ENCODE measurements around the gene XXYLT1.

The XXYLT1 gene

DNA sequence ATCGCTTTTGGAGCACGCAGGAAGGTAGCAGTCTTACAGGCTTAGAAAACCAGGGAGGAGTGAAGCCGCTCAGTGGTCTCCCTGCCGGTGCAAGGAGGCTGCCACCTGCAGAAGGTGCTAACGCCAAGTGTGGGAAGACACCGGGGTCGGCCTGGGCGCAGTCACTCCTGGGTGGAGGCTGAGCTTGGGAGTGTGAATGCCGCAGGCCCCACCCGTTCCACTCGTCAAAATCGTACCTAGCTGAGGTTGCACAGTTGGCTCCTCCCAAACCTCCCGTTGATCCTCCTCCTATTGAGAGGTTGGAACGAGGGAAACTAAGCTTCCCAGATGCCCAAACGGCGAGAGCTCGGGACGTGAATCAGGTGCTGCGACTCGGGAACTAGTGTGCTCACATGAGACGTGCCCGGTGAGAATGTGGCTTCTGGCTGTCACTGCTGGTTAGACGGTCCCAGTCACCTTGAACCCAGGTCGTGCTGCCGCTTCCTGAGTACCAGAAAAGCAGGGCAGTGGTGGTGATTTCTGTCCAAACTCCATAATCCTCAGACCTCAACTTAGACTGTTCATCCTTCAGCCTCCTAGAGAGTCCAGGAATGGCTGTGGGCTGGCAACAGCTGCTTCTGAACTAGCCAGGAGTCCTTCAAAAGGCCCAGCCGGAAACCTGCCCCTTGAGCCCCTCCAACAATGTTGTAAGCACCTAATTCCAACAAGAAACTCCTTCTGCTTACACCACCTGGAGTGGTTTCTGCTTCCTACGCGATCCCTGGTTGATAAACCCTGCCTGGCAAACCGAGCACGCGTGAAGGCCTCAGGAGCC is 156.0 kb downstream of the XXYLT1 start (continued):
- TF ChIP-seq, protein P1, sequence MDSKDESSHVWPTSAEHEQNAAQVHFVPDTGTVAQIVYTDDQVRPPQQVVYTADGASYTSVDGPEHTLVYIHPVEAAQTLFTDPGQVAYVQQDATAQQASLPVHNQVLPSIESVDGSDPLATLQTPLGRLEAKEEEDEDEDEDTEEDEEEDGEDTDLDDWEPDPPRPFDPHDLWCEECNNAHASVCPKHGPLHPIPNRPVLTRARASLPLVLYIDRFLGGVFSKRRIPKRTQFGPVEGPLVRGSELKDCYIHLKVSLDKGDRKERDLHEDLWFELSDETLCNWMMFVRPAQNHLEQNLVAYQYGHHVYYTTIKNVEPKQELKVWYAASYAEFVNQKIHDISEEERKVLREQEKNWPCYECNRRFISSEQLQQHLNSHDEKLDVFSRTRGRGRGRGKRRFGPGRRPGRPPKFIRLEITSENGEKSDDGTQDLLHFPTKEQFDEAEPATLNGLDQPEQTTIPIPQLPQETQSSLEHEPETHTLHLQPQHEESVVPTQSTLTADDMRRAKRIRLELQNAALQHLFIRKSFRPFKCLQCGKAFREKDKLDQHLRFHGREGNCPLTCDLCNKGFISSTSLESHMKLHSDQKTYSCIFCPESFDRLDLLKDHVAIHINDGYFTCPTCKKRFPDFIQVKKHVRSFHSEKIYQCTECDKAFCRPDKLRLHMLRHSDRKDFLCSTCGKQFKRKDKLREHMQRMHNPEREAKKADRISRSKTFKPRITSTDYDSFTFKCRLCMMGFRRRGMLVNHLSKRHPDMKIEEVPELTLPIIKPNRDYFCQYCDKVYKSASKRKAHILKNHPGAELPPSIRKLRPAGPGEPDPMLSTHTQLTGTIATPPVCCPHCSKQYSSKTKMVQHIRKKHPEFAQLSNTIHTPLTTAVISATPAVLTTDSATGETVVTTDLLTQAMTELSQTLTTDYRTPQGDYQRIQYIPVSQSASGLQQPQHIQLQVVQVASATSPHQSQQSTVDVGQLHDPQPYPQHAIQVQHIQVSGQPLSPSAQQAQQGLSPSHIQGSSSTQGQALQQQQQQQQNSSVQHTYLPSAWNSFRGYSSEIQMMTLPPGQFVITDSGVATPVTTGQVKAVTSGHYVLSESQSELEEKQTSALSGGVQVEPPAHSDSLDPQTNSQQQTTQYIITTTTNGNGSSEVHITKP (tag by site-specific recombination; IDR thresholded peaks at IDR 0.05) = no peak
- no peak for TF ChIP-seq ZNF416 (tag by site-specific recombination; IDR thresholded peaks at IDR 0.05)

GRCh38 chr3:195113536-195114425 is 157.2 kb downstream of the XXYLT1 start:
- no peaks in the 10 kb centered on the region for H3K9me3 ChIP-seq (ENCODE audit: control insufficient read depth, insufficient read depth, low read depth, low read length)
- no peak overlapping the region for H3K27ac ChIP-seq (ENCODE audit: extremely low read depth, low read depth, low read length)
- H3K36me3 ChIP-seq (ENCODE audit: control insufficient read depth in 2 of 2, insufficient read depth in 1 of 2, low read length in 2 of 2) = peaks cover 13 to 18% of the 10 kb centered on the region in 2 experiments; a peak in 2 of 3 replicates
- no peaks in the 10 kb centered on the region for H3K4me1 ChIP-seq (ENCODE audit: control insufficient read depth, insufficient read depth, low read length)
- no peak for TF ChIP-seq ZNF114 (tag by site-specific recombination; IDR thresholded peaks at IDR 0.05)
- TF ChIP-seq PRDM1 (tag by site-specific recombination; IDR thresholded peaks at IDR 0.05) = 0 out of 2 replicates have a peak, but pooled peaks have one; percentile 6
- no peak for TF ChIP-seq SETDB1 (IDR thresholded peaks at IDR 0.05; ENCODE audit: insufficient read length, low read length)
- ChIA-PET POLR2A (no interaction called here), CTCF (interaction anchor here (0.5 to 1.5 kb wide), 3 partner anchors 7 to 439 kb away, joined by 3 to 5 read pairs (median 3); no protein-coding TSS in a partner anchor)
- H3K4me3 ChIP-seq (ENCODE audit: low read depth, low read length) = no peak overlapping the region

DNA sequence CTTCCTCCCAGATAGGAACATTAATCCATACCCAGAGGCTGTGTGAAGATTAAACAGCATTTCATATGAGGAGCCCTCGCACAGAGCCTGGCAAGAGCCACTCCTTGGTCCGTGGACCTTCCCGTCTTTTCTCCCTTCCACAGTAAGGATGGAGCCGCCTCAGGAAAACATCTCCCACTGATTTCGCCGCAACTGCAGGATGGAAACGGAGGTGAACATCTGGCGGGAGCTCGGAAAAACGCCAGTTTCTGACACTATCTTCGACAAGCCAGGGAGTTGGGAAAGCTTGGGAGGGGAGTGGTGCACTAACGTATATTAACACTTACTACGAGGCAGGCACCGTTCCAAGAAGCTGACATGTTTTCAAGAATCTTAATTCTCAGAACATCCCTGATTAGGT is 157.9 kb downstream of the XXYLT1 start:
- H3K27ac ChIP-seq (ENCODE audit: extremely low read depth, low read depth, low read length) = no peak overlapping the region
- H3K36me3 ChIP-seq (ENCODE audit: control insufficient read depth in 2 of 2, insufficient read depth in 1 of 2, low read length in 2 of 2) = peaks cover 13 to 18% of the 10 kb centered on the region in 2 experiments; a peak in 2 of 3 replicates
- CTCF ChIA-PET = interaction anchor here (0.5 to 0.6 kb wide), 2 partner anchors 321 to 438 kb away, joined by 3 to 5 read pairs; no protein-coding TSS in a partner anchor
- no peak overlapping the region for H3K4me3 ChIP-seq (ENCODE audit: low read depth, low read length)
- TF ChIP-seq ZNF561 (tag by site-specific recombination; IDR thresholded peaks at IDR 0.05; ENCODE audit: borderline replicate concordance) = no peak
- no peak for TF ChIP-seq KLF1 (tag by site-specific recombination; IDR thresholded peaks at IDR 0.05)
- TF ChIP-seq, protein P2, sequence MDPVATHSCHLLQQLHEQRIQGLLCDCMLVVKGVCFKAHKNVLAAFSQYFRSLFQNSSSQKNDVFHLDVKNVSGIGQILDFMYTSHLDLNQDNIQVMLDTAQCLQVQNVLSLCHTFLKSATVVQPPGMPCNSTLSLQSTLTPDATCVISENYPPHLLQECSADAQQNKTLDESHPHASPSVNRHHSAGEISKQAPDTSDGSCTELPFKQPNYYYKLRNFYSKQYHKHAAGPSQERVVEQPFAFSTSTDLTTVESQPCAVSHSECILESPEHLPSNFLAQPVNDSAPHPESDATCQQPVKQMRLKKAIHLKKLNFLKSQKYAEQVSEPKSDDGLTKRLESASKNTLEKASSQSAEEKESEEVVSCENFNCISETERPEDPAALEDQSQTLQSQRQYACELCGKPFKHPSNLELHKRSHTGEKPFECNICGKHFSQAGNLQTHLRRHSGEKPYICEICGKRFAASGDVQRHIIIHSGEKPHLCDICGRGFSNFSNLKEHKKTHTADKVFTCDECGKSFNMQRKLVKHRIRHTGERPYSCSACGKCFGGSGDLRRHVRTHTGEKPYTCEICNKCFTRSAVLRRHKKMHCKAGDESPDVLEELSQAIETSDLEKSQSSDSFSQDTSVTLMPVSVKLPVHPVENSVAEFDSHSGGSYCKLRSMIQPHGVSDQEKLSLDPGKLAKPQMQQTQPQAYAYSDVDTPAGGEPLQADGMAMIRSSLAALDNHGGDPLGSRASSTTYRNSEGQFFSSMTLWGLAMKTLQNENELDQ (tag by site-specific recombination; IDR thresholded peaks at IDR 0.05; ENCODE audit: low read depth) = no peak
- no peak for TF ChIP-seq ZNF514 (tag by site-specific recombination; IDR thresholded peaks at IDR 0.05)
- TF ChIP-seq ZBTB21 (tag by site-specific recombination; IDR thresholded peaks at IDR 0.05) = no peak
- no peak for TF ChIP-seq ZSCAN23 (tag by site-specific recombination; IDR thresholded peaks at IDR 0.05)
- H3K9me3 ChIP-seq (ENCODE audit: control insufficient read depth, insufficient read depth, low read depth, low read length) = no peaks in the 10 kb centered on the region
- no peaks in the 10 kb centered on the region for H3K4me1 ChIP-seq (ENCODE audit: control insufficient read depth, insufficient read depth, low read length)
- POLR2A ChIA-PET = no interaction called here

Measured in HEK293 (cell line).